Epithelial cell of proximal tubule (primary cell): ENCODE data around the gene KMO. TPM values are rescaled to one million over a fixed set of nuclear protein-coding genes. Genes with fewer than 3 reads are reported as not detected.

Experiments used
- DNase-seq: peaks from one replicate; pipeline ENCODE4 v3.0.0-alpha.2; 2011; ENCODE audit warnings: low read depth
- H3K4me3 ChIP-seq: 2 replicates; pipeline ENCODE4 v1.5.1; 2011; ENCODE audit warnings: low read depth, mild to moderate bottlenecking, low read length
- total RNA-seq: library from RNA; depleted of rRNA; stranded (reverse); fragments of >200 nt; gene quantifications from 2 replicates; pipeline ENCODE4 v1.2.3, GENCODE V29; 2015
- TF ChIP-seq, protein P1 (sequence below): conservative IDR thresholded peaks from 2 replicates; pipeline ENCODE4 v1.5.1; 2012; ENCODE audit warnings: low read depth, mild to moderate bottlenecking, low read length

The KMO gene
- total RNA-seq, 1 donor from 2014 or later, result not detected

GRCh38 chr1:241644259-241644658 lies 112.1 kb downstream of the KMO start:
- no peak for DNase-seq
- no peak overlapping the region for H3K4me3 ChIP-seq
- TF ChIP-seq, protein P1, sequence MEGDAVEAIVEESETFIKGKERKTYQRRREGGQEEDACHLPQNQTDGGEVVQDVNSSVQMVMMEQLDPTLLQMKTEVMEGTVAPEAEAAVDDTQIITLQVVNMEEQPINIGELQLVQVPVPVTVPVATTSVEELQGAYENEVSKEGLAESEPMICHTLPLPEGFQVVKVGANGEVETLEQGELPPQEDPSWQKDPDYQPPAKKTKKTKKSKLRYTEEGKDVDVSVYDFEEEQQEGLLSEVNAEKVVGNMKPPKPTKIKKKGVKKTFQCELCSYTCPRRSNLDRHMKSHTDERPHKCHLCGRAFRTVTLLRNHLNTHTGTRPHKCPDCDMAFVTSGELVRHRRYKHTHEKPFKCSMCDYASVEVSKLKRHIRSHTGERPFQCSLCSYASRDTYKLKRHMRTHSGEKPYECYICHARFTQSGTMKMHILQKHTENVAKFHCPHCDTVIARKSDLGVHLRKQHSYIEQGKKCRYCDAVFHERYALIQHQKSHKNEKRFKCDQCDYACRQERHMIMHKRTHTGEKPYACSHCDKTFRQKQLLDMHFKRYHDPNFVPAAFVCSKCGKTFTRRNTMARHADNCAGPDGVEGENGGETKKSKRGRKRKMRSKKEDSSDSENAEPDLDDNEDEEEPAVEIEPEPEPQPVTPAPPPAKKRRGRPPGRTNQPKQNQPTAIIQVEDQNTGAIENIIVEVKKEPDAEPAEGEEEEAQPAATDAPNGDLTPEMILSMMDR, result no peak

DNA sequence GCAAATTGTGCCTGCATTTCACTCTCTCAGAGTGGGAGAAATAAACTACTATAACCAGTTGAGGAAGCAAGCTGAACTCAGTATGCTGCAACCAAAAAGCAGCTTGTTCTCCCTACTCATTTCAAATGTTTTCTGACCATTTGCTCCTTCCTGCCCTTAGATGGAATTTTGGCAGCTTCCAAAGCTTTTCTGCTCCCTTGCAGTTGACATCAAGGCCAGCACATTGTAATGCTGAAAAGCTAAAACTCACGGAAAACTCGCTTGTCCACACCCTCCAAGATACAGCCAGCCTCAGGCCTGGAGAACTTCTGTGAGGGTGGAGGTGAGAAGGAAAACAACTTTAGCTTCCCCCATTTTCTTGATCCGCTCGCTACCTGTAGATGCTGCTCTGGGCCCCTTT lies 113.0 kb downstream of the KMO start:
- TF ChIP-seq, protein P1, result no peak
- DNase-seq, result no peak
- H3K4me3 ChIP-seq, result no peak overlapping the region

Other genes with a start within 250 kb of the KMO start
- gene RGS7, start 175.2 kb upstream of the KMO start, total RNA-seq, result 0.06 and 0.51 TPM in 2 replicates
- 75.1 and 134 TPM in 2 replicates for gene FH, start 12.6 kb upstream of the KMO start, total RNA-seq
- 9.5 and 19.0 TPM in 2 replicates for gene CHML, start 108.0 kb downstream of the KMO start, total RNA-seq
- 66.2 and 75.6 TPM in 2 replicates for gene OPN3, start 108.0 kb downstream of the KMO start, total RNA-seq
- gene WDR64, start 119.9 kb downstream of the KMO start, total RNA-seq, result not detected in 2 replicates